GM21576 (cell line): Measurements from ENCODE around the gene MS4A4A.
A peak's percentile ranks its signal among the peaks of the same experiment; 100 is the strongest.

Source experiments
- ATAC-seq: cut with Tn5 transposase; IDR thresholded peaks from one replicate; pipeline ENCODE4 v1.9.1; 2021; ENCODE audit warnings: mild to moderate bottlenecking, moderate library complexity; ENCODE audit not compliant: unreplicated experiment

The MS4A4A gene

GRCh38 chr11:60345489-60345888 is 65.0 kb downstream of the MS4A4A start:
- no peak for ATAC-seq

DNA sequence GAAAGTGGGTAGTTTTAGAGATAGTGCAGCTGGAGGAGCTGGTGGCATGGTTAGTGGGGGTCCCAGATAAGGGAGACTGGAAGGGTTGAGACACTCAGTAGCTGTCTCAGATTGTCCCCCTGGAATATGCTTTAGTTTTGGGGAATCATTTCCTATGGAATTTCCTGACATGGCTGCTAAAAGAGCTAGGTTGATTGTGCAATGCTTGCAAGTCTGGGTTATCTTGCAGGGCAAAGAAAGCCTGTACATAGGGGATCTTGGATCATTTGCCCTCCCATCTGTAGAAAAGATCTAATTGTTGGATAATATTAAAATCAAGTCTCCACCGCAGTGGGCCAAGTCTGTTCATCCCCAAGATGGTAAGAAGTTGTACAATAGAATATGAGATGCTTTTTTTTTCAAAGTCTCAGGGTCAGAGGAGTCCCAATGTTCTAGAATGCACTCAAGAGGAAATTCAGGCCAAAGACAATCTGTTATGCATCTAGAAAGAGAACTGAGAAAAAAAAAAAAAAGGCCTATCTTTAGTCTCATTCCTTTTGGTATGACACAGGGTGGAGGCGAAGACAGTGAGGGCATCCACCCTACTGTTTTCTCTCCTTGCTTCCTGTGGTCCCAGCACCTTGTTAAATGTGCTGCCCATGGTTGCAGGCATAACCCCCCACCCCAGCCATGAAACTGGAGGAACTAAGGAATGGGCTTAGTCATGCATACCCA is 66.8 kb downstream of the MS4A4A start:
- peak; percentile 71 for ATAC-seq

GRCh38 chr11:60348116-60348515 is 67.7 kb downstream of the MS4A4A start:
- ATAC-seq, result no peak

- ATAC-seq, result no peak
These were observed 69.5 kb downstream of the MS4A4A start for GRCh38 chr11:60349990-60350389.

DNA sequence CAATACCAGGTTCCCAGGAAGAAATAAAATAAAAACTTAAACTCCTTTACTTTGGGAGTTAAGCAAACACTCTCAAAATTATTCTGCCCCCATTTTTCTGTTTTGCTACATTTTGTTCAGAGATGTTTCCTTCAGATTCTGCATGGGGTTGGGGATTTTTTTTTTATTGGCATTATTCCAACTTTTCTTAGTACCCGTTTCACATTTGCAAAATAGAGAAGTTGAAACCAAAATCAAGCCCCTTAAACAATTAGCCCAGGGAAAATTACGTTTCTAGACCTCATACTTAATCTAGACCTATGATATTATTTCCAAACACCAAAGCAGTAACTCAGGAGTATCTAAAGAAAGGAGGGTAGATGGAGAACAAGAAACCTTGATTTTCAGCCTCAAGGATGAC is 77.3 kb downstream of the MS4A4A start:
- no peak for ATAC-seq
